Type B pancreatic cell (in vitro differentiated cells): ENCODE results near the gene DNTT. TPM values are rescaled to one million over a fixed set of nuclear protein-coding genes. Genes with fewer than 3 reads are reported as not detected.

Experiments used
- DNase-seq: peaks from one replicate; pipeline ENCODE4 v3.0.0; 2021; ENCODE audit warnings: mixed read lengths; ENCODE audit not compliant: unreplicated experiment; ENCODE audit errors: extremely low spot score
- H3K27ac Mint-ChIP-seq: 2 replicates; pipeline ENCODE4 v1.8.0; 2021; ENCODE audit warnings: mild to moderate bottlenecking, mixed read lengths
- H3K27me3 Mint-ChIP-seq: 2 replicates; pipeline ENCODE4 v1.8.0; 2021; ENCODE audit warnings: mixed read lengths
- H3K36me3 Mint-ChIP-seq: 2 replicates; pipeline ENCODE4 v1.8.0; 2021; ENCODE audit warnings: mixed read lengths
- H3K4me1 Mint-ChIP-seq: one replicate; pipeline ENCODE4 v1.8.0; 2021; ENCODE audit warnings: mixed read lengths; ENCODE audit not compliant: unreplicated experiment
- H3K4me3 Mint-ChIP-seq: 2 replicates; pipeline ENCODE4 v1.8.0; 2021; ENCODE audit warnings: mild to moderate bottlenecking, mixed read lengths
- H3K9me3 Mint-ChIP-seq: 2 replicates; pipeline ENCODE4 v1.8.0; 2021; ENCODE audit warnings: mixed read lengths
- CTCF ChIP-seq: fragments of 200-600 bp; sonication (generic); conservative IDR thresholded peaks from 2 replicates; pipeline ENCODE4 v1.5.0; 2021; ENCODE audit warnings: antibody characterized with exemption, mild to moderate bottlenecking
- total RNA-seq: library from RNA; stranded (reverse); gene quantifications from 2 replicates; pipeline ENCODE4 v1.2.1, GENCODE V29; 2021; ENCODE audit warnings: low replicate concordance

DNTT gene
- total RNA-seq, 1 donor from 2014 or later: not detected

- Mint-ChIP-seq H3K4me1 (peaks cover 24% of the 10 kb centered on the region), H3K27ac (no peak overlapping the region), H3K4me3 (no peak overlapping the region), H3K27me3 (no peaks in the 10 kb centered on the region), H3K9me3 (no peaks in the 10 kb centered on the region), H3K36me3 (peaks cover 5% of the 10 kb centered on the region)
- no peak for DNase-seq
- no peak for TF ChIP-seq CTCF
Measured at GRCh38 chr10:96260014-96260413, 44.2 kb upstream of the DNTT start.

GRCh38 chr10:96261132-96261531, 43.1 kb upstream of the DNTT start:
- DNase-seq: no peak
- Mint-ChIP-seq H3K9me3 (no peaks in the 10 kb centered on the region), H3K4me1 (peaks cover 18% of the 10 kb centered on the region), H3K36me3 (peaks cover 5% of the 10 kb centered on the region), H3K27ac (no peak overlapping the region), H3K27me3 (no peaks in the 10 kb centered on the region), H3K4me3 (no peak overlapping the region)
- TF ChIP-seq CTCF: no peak

GRCh38 chr10:96261930-96262329, 42.3 kb upstream of the DNTT start:
- no peak for TF ChIP-seq CTCF
- peaks cover 5% of the 10 kb centered on the region for H3K36me3 Mint-ChIP-seq
- no peak for DNase-seq

GRCh38 chr10:96263176-96263575, 41.1 kb upstream of the DNTT start:
- Mint-ChIP-seq H3K4me3 (no peak overlapping the region), H3K36me3 (peaks cover 10% of the 10 kb centered on the region), H3K9me3 (no peaks in the 10 kb centered on the region), H3K27me3 (no peaks in the 10 kb centered on the region), H3K27ac (peak overlapping the region; percentile 24), H3K4me1 (peaks cover 17% of the 10 kb centered on the region)
- DNase-seq: no peak
- no peak for TF ChIP-seq CTCF

More at GRCh38 chr10:96261930-96262329, 42.3 kb upstream of the DNTT start:
- Mint-ChIP-seq H3K9me3 (no peaks in the 10 kb centered on the region), H3K27me3 (no peaks in the 10 kb centered on the region), H3K4me1 (peaks cover 16% of the 10 kb centered on the region), H3K27ac (no peak overlapping the region), H3K4me3 (no peak overlapping the region)

- H3K9me3 Mint-ChIP-seq: no peaks in the 10 kb centered on the region
- peaks cover 17% of the 10 kb centered on the region for H3K4me1 Mint-ChIP-seq
- H3K27ac Mint-ChIP-seq: peak overlapping the region; percentile 24
- DNase-seq: no peak
- H3K27me3 Mint-ChIP-seq: no peaks in the 10 kb centered on the region
- H3K4me3 Mint-ChIP-seq: no peak overlapping the region
- H3K36me3 Mint-ChIP-seq: peaks cover 10% of the 10 kb centered on the region
- no peak for TF ChIP-seq CTCF
Measured at GRCh38 chr10:96263669-96264068, 40.6 kb upstream of the DNTT start.

GRCh38 chr10:96264938-96265337, 39.3 kb upstream of the DNTT start:
- Mint-ChIP-seq H3K36me3 (peaks cover 16% of the 10 kb centered on the region), H3K27ac (no peak overlapping the region), H3K4me3 (no peak overlapping the region), H3K9me3 (peaks cover 8% of the 10 kb centered on the region), H3K4me1 (peaks cover 21% of the 10 kb centered on the region), H3K27me3 (no peaks in the 10 kb centered on the region)
- TF ChIP-seq CTCF: no peak
- no peak for DNase-seq
